Karpas-422 (cell line): ENCODE results near the gene LRP11. TPM values are rescaled to one million over a fixed set of nuclear protein-coding genes. Genes with fewer than 3 reads are reported as not detected.
"Not testable (repeated sequence)": the region's sequence is repeated elsewhere in the genome, so short reads cannot be mapped to it uniquely, and the experiment has no call there.

Source experiments
- DNase-seq: peaks from one replicate; pipeline ENCODE4 v3.0.0-alpha.2; 2015
- H2AFZ ChIP-seq: fragments of 200-600 bp; sonication (generic); 2 replicates; pipeline ENCODE4 v1.6.1; 2014; ENCODE audit warnings: antibody characterized with exemption, low read length, mixed read lengths
- H3K27ac ChIP-seq: fragments of 200-600 bp; sonication (generic); 2 replicates; pipeline ENCODE4 v1.5.1; 2014; ENCODE audit warnings: mild to moderate bottlenecking, low read length, moderate library complexity
- H3K27me3 ChIP-seq: fragments of 200-600 bp; sonication (generic); 2 replicates; pipeline ENCODE4 v1.6.1; 2014; ENCODE audit warnings: low read length, mixed read lengths
- H3K36me3 ChIP-seq: fragments of 200-600 bp; sonication (generic); 2 replicates; pipeline ENCODE4 v1.6.1; 2014; ENCODE audit warnings: low read length, mixed read lengths; ENCODE audit not compliant: insufficient read depth
- H3K4me1 ChIP-seq: fragments of 200-600 bp; sonication (generic); 2 replicates; pipeline ENCODE4 v1.6.1; 2014; ENCODE audit warnings: mild to moderate bottlenecking, low read length, mixed read lengths
- H3K4me2 ChIP-seq: fragments of 200-600 bp; sonication (generic); 2 replicates; pipeline ENCODE4 v1.6.1; 2014; ENCODE audit warnings: low read length, low read depth, mild to moderate bottlenecking; ENCODE audit not compliant: poor library complexity, severe bottlenecking
- H3K4me3 ChIP-seq: fragments of 200-600 bp; sonication (generic); 2 replicates; pipeline ENCODE4 v1.5.1; 2014; ENCODE audit warnings: mild to moderate bottlenecking, antibody characterized with exemption, low read length, mixed read lengths
- H3K79me2 ChIP-seq: fragments of 200-600 bp; sonication (generic); 2 replicates; pipeline ENCODE4 v1.6.1; 2014; ENCODE audit warnings: mild to moderate bottlenecking, low read length, mixed read lengths
- H3K9ac ChIP-seq: fragments of 200-600 bp; sonication (generic); 2 replicates; pipeline ENCODE4 v1.6.0; 2014; ENCODE audit warnings: low read length
- H3K9me2 ChIP-seq: fragments of 200-600 bp; sonication (generic), shearing (Covaris generic); replicated peaks from 2 replicates; pipeline ENCODE4 v1.6.0; 2014; ENCODE audit warnings: mild to moderate bottlenecking, low read length, moderate library complexity; ENCODE audit not compliant: insufficient read depth
- H3K9me3 ChIP-seq: fragments of 300-700, 200-600 bp; sonication (generic); 2 replicates; pipeline ENCODE4 v1.6.1; 2014; ENCODE audit warnings: low read length, mixed read lengths
- H4K20me1 ChIP-seq: fragments of 200-600 bp; sonication (generic); 2 replicates; pipeline ENCODE4 v1.6.1; 2014; ENCODE audit warnings: mild to moderate bottlenecking, antibody characterized with exemption, low read length, low read depth; ENCODE audit not compliant: insufficient read depth
- total RNA-seq: library from RNA; depleted of rRNA; stranded (reverse); fragments of >200 nt; shearing (Covaris generic); gene quantifications from 2 replicates; pipeline ENCODE4 v1.2.3, GENCODE V29; 2014; ENCODE audit warnings: low replicate concordance; rRNA removed

Gene LRP11
- 3.5 and 5.4 TPM in 2 replicates for total RNA-seq

- Histone ChIP-seq H3K27ac (no peak within 1 kb of the TSS), H4K20me1 (no peaks in the 10 kb centered on the region; the same call in none of the 2 replicates), H3K4me2 (peak within 1 kb of the TSS; percentile 90), H3K9me3 (no peaks in the 10 kb centered on the region), H3K9me2 (no peaks in the 10 kb centered on the region), H3K36me3 (no peaks in the 10 kb centered on the region), H3K4me3 (peak within 1 kb of the TSS; percentile 81), H3K4me1 (peaks cover 12% of the 10 kb centered on the region), H3K27me3 (no peaks in the 10 kb centered on the region), H3K9ac (peak within 1 kb of the TSS; percentile 78), H3K79me2 (no peaks in the 10 kb centered on the region; the same call in 1 of the 2 replicates), H2AFZ (peak within 1 kb of the TSS; percentile 91)
- peak; percentile 90 for DNase-seq
Observed at GRCh38 chr6:149863698-149864577, at the start of gene LRP11. Gene LRP11, minus strand, starts transcription at chr6:149864359. Its CDS starts 339 bp downstream, at chr6:149864020.

- H3K9ac ChIP-seq: no peak overlapping the region
- no peaks in the 10 kb centered on the region for H3K4me1 ChIP-seq
- H3K4me2 ChIP-seq: no peak overlapping the region
- H2AFZ ChIP-seq: no peak overlapping the region
- no peak overlapping the region for H3K4me3 ChIP-seq
- no peaks in the 10 kb centered on the region for H4K20me1 ChIP-seq
- H3K27ac ChIP-seq: no peak overlapping the region
- H3K9me3 ChIP-seq: no peaks in the 10 kb centered on the region
- H3K9me2 ChIP-seq: no peaks in the 10 kb centered on the region
- H3K27me3 ChIP-seq: no peaks in the 10 kb centered on the region
- H3K36me3 ChIP-seq: no peaks in the 10 kb centered on the region
- no peak for DNase-seq
- no peaks in the 10 kb centered on the region for H3K79me2 ChIP-seq
Observed at GRCh38 chr6:149913540-149914240, 49.5 kb upstream of the LRP11 start.

- no peaks in the 10 kb centered on the region for H3K79me2 ChIP-seq
- no peaks in the 10 kb centered on the region for H3K27me3 ChIP-seq
- H3K4me2 ChIP-seq: no peak overlapping the region
- no peak overlapping the region for H3K4me3 ChIP-seq
- H3K9me2 ChIP-seq: no peaks in the 10 kb centered on the region
- H3K9me3 ChIP-seq: no peaks in the 10 kb centered on the region
- H4K20me1 ChIP-seq: no peaks in the 10 kb centered on the region
- no peaks in the 10 kb centered on the region for H3K36me3 ChIP-seq
- H3K27ac ChIP-seq: no peak overlapping the region
- H3K9ac ChIP-seq: no peak overlapping the region
- DNase-seq: no peak
- no peak overlapping the region for H2AFZ ChIP-seq
- H3K4me1 ChIP-seq: no peaks in the 10 kb centered on the region
Observed at GRCh38 chr6:149913085-149913484, 48.9 kb upstream of the LRP11 start.

GRCh38 chr6:149912680-149913079, 48.5 kb upstream of the LRP11 start:
- H3K9ac ChIP-seq, H3K4me1 ChIP-seq, H3K27ac ChIP-seq, H2AFZ ChIP-seq, H3K4me3 ChIP-seq, H3K79me2 ChIP-seq, H3K27me3 ChIP-seq, H3K9me2 ChIP-seq, DNase-seq, H3K4me2 ChIP-seq, H3K36me3 ChIP-seq, H4K20me1 ChIP-seq, H3K9me3 ChIP-seq: not testable (repeated sequence)

GRCh38 chr6:149910721-149911151, 46.6 kb upstream of the LRP11 start:
- no peaks in the 10 kb centered on the region for H3K36me3 ChIP-seq
- no peaks in the 10 kb centered on the region for H3K79me2 ChIP-seq
- no peaks in the 10 kb centered on the region for H3K9me2 ChIP-seq
- no peaks in the 10 kb centered on the region for H3K9me3 ChIP-seq
- H3K4me2 ChIP-seq: no peak overlapping the region
- H3K27me3 ChIP-seq: no peaks in the 10 kb centered on the region
- no peak overlapping the region for H2AFZ ChIP-seq
- DNase-seq: no peak
- no peak overlapping the region for H3K4me3 ChIP-seq
- H3K9ac ChIP-seq: no peak overlapping the region
- H3K4me1 ChIP-seq: no peaks in the 10 kb centered on the region
- H4K20me1 ChIP-seq: no peaks in the 10 kb centered on the region
- H3K27ac ChIP-seq: no peak overlapping the region

- DNase-seq: no peak
- Histone ChIP-seq H3K9me2 (no peaks in the 10 kb centered on the region), H4K20me1 (no peaks in the 10 kb centered on the region), H3K79me2 (no peaks in the 10 kb centered on the region), H2AFZ (no peak overlapping the region), H3K4me3 (no peak overlapping the region), H3K9me3 (no peaks in the 10 kb centered on the region), H3K36me3 (no peaks in the 10 kb centered on the region), H3K27me3 (no peaks in the 10 kb centered on the region), H3K27ac (no peak overlapping the region), H3K9ac (no peak overlapping the region), H3K4me2 (no peak overlapping the region), H3K4me1 (no peaks in the 10 kb centered on the region)
Observed at GRCh38 chr6:149909701-149910470, 45.7 kb upstream of the LRP11 start.

GRCh38 chr6:149908480-149908879, 44.3 kb upstream of the LRP11 start:
- H2AFZ ChIP-seq, H3K79me2 ChIP-seq, H3K27me3 ChIP-seq, H3K4me3 ChIP-seq, H4K20me1 ChIP-seq, H3K9me3 ChIP-seq, H3K27ac ChIP-seq, H3K36me3 ChIP-seq, H3K4me1 ChIP-seq, H3K9ac ChIP-seq, H3K4me2 ChIP-seq, H3K9me2 ChIP-seq, DNase-seq: not testable (repeated sequence)

- no peaks in the 10 kb centered on the region for H3K79me2 ChIP-seq
- no peak overlapping the region for H3K9ac ChIP-seq
- H3K27me3 ChIP-seq: no peaks in the 10 kb centered on the region
- no peak overlapping the region for H2AFZ ChIP-seq
- H3K4me3 ChIP-seq: no peak overlapping the region
- no peaks in the 10 kb centered on the region for H3K9me3 ChIP-seq
- no peaks in the 10 kb centered on the region for H3K4me1 ChIP-seq
- no peaks in the 10 kb centered on the region for H3K36me3 ChIP-seq
- no peaks in the 10 kb centered on the region for H3K9me2 ChIP-seq
- no peak for DNase-seq
- H3K27ac ChIP-seq: no peak overlapping the region
- H4K20me1 ChIP-seq: no peaks in the 10 kb centered on the region
- H3K4me2 ChIP-seq: no peak overlapping the region
Observed at GRCh38 chr6:149907317-149907716, 43.2 kb upstream of the LRP11 start.
